B cell (primary cell): ENCODE data around the gene PSAP.

Experiments used
- CTCF ChIP-seq: fragments of 200-600 bp; IDR thresholded peaks from one replicate; pipeline ENCODE4 v1.8.0; 2022; ENCODE audit warnings: antibody characterized with exemption, mild to moderate bottlenecking
- EZH2 ChIP-seq: IDR thresholded peaks from 2 replicates; pipeline ENCODE4 v1.6.1; 2012; ENCODE audit warnings: borderline replicate concordance, low read depth, mild to moderate bottlenecking, moderate library complexity, low read length; ENCODE audit not compliant: insufficient read depth, poor library complexity, severe bottlenecking

GRCh38 chr10:71769279-71769823 is 81.7 kb downstream of the PSAP start:
- TF ChIP-seq CTCF (no peak), EZH2 (no peak)
